ENCODE data around the gene HORMAD2. TPM values are rescaled to one million over a fixed set of nuclear protein-coding genes. Genes with fewer than 3 reads are reported as not detected.

The HORMAD2 gene
- total RNA-seq, 1 donor from 2014 or later = not detected

- no peaks in the 10 kb centered on the region for H3K4me1 Mint-ChIP-seq (ENCODE audit: unreplicated experiment)
- no peak for DNase-seq (ENCODE audit: extremely low spot score, unreplicated experiment)
Measured at GRCh38 chr22:30117256-30117655, 37.0 kb downstream of the HORMAD2 start.

GRCh38 chr22:30118291-30118690 is 38.0 kb downstream of the HORMAD2 start:
- no peaks in the 10 kb centered on the region for H3K4me1 Mint-ChIP-seq (ENCODE audit: unreplicated experiment)
- DNase-seq (ENCODE audit: extremely low spot score, unreplicated experiment) = no peak
- no peaks in the 10 kb centered on the region for H3K36me3 Mint-ChIP-seq
- no peak overlapping the region for H3K4me3 Mint-ChIP-seq
- H3K9me3 Mint-ChIP-seq = no peaks in the 10 kb centered on the region
- no peak for TF ChIP-seq CTCF (conservative IDR thresholded peaks at IDR 0.05)
- peaks cover 11% of the 10 kb centered on the region for H3K27me3 Mint-ChIP-seq
- H3K27ac Mint-ChIP-seq = no peak overlapping the region

More at GRCh38 chr22:30117256-30117655, 37.0 kb downstream of the HORMAD2 start:
- Mint-ChIP-seq H3K27me3 (peaks cover 11% of the 10 kb centered on the region), H3K4me3 (no peak overlapping the region), H3K36me3 (no peaks in the 10 kb centered on the region), H3K9me3 (no peaks in the 10 kb centered on the region), H3K27ac (no peak overlapping the region)
- TF ChIP-seq CTCF (conservative IDR thresholded peaks at IDR 0.05) = no peak

GRCh38 chr22:30121960-30122359 is 41.7 kb downstream of the HORMAD2 start:
- no peaks in the 10 kb centered on the region for H3K9me3 Mint-ChIP-seq
- DNase-seq (ENCODE audit: extremely low spot score, unreplicated experiment) = no peak
- H3K27ac Mint-ChIP-seq = no peak overlapping the region
- TF ChIP-seq CTCF (conservative IDR thresholded peaks at IDR 0.05) = no peak
- H3K4me1 Mint-ChIP-seq (ENCODE audit: unreplicated experiment) = no peaks in the 10 kb centered on the region
- H3K4me3 Mint-ChIP-seq = no peak overlapping the region
- H3K27me3 Mint-ChIP-seq = peaks cover 11% of the 10 kb centered on the region
- no peaks in the 10 kb centered on the region for H3K36me3 Mint-ChIP-seq

- no peaks in the 10 kb centered on the region for H3K9me3 Mint-ChIP-seq
- no peak overlapping the region for H3K27ac Mint-ChIP-seq
- DNase-seq (ENCODE audit: extremely low spot score, unreplicated experiment) = no peak
- peaks cover 11% of the 10 kb centered on the region for H3K27me3 Mint-ChIP-seq
- no peaks in the 10 kb centered on the region for H3K36me3 Mint-ChIP-seq
- no peaks in the 10 kb centered on the region for H3K4me1 Mint-ChIP-seq (ENCODE audit: unreplicated experiment)
- no peak for TF ChIP-seq CTCF (conservative IDR thresholded peaks at IDR 0.05)
- no peak overlapping the region for H3K4me3 Mint-ChIP-seq
Measured at GRCh38 chr22:30123463-30123862, 43.2 kb downstream of the HORMAD2 start.

GRCh38 chr22:30127749-30128166 is 47.5 kb downstream of the HORMAD2 start:
- Mint-ChIP-seq H3K27me3 (no peaks in the 10 kb centered on the region), H3K9me3 (no peaks in the 10 kb centered on the region), H3K4me1 (ENCODE audit: unreplicated experiment) (no peaks in the 10 kb centered on the region), H3K27ac (no peak overlapping the region), H3K36me3 (no peaks in the 10 kb centered on the region), H3K4me3 (no peak overlapping the region)
- DNase-seq (ENCODE audit: extremely low spot score, unreplicated experiment) = no peak
- TF ChIP-seq CTCF (conservative IDR thresholded peaks at IDR 0.05) = no peak

GRCh38 chr22:30128511-30128910 is 48.2 kb downstream of the HORMAD2 start:
- no peaks in the 10 kb centered on the region for H3K36me3 Mint-ChIP-seq
- H3K9me3 Mint-ChIP-seq = no peaks in the 10 kb centered on the region
- no peaks in the 10 kb centered on the region for H3K27me3 Mint-ChIP-seq
- TF ChIP-seq CTCF (conservative IDR thresholded peaks at IDR 0.05) = no peak
- no peak overlapping the region for H3K4me3 Mint-ChIP-seq
- no peak for DNase-seq (ENCODE audit: extremely low spot score, unreplicated experiment)
- H3K4me1 Mint-ChIP-seq (ENCODE audit: unreplicated experiment) = no peaks in the 10 kb centered on the region
- no peak overlapping the region for H3K27ac Mint-ChIP-seq
